K562 (cell line): ENCODE measurements around the gene IQCE. TPM values are rescaled to one million over a fixed set of nuclear protein-coding genes. Genes with fewer than 3 reads are reported as not detected.

Source experiments
- ATAC-seq: fragments of 200-7000 bp; cut with Tn5 transposase; 3 replicates; pipeline ENCODE4 v1.9.1; 2020; ENCODE audit warnings: moderate library complexity
- BruUV-seq: library from RNA; stranded (reverse); fragments of 400-500 nt; replicated peaks from 2 replicates; lab custom pipeline; 2021; lab: Mats Ljungman, UMichigan
- CTCF ChIA-PET: fragments of 300-600 bp; formaldehyde crosslinking; extraction: SDS; loops from one replicate; lab custom pipeline; 2021; ENCODE audit warnings: low intra/inter-chr PET ratio; lab: Yijun Ruan, JAX
- POLR2A ChIA-PET: fragments of 300-600, 350-650 bp; sonication (Branson Sonifier 250); formaldehyde crosslinking; extraction: SDS; loops from one replicate; lab custom pipeline; 2021; ENCODE audit warnings: antibody characterized with exemption, inconsistent platforms; lab: Yijun Ruan, JAX
- DNase-seq, 4 experiments: peaks; one replicate each; pipeline versions ENCODE4 v3.0.0 to v3.0.0-alpha.2; 2011 to 2018; ENCODE audit warnings: low spot score in 3 of 4, mixed read lengths in 3 of 4; ENCODE audit errors: extremely low read depth in 1 of 4
- FAIRE-seq: peaks from 2 replicates; lab custom pipeline; 2011; peaks lifted over from hg19 to GRCh38; lab: Jason Lieb, UNC
- H2AFZ ChIP-seq: 2 replicates; pipeline ENCODE4 v1.6.0; 2011; ENCODE audit warnings: low read depth, low read length, control low read depth, inconsistent platforms
- H3K27ac ChIP-seq: fragments of 200-600 bp; 3 replicates; pipeline ENCODE4 v1.8.0; 2011; ENCODE audit warnings: low read depth, mild to moderate bottlenecking, control low read depth, inconsistent platforms, low read length, moderate library complexity, mixed read lengths; ENCODE audit errors: extremely low read depth
- H3K27me3 ChIP-seq, 2 experiments: fragments of 300-600 bp in 1 of 2; 2 replicates in 1 of 2; 3 replicates in 1 of 2; pipeline versions ENCODE4 v1.6.0 to v1.8.0; 2011; ENCODE audit warnings: inconsistent platforms in 2 of 2, low read length in 2 of 2, mild to moderate bottlenecking in 1 of 2, mixed read lengths in 1 of 2, moderate library complexity in 1 of 2; ENCODE audit not compliant: control insufficient read depth in 2 of 2, insufficient read depth in 2 of 2
- H3K36me3 ChIP-seq: fragments of 300-600 bp; 3 replicates; pipeline ENCODE4 v1.8.0; 2011; ENCODE audit warnings: mild to moderate bottlenecking, low read length, inconsistent platforms; ENCODE audit not compliant: control insufficient read depth, insufficient read depth
- H3K4me1 ChIP-seq, 2 experiments: fragments of 200-600 bp in 1 of 2; replicated peaks in 1 of 2; 2 replicates in 1 of 2; 3 replicates in 1 of 2; pipeline versions ENCODE4 v1.5.1 to v1.8.0; 2011; ENCODE audit warnings: inconsistent platforms in 2 of 2, low read length in 2 of 2, mild to moderate bottlenecking in 1 of 2, mixed read lengths in 1 of 2, moderate library complexity in 1 of 2; ENCODE audit not compliant: control insufficient read depth in 2 of 2, insufficient read depth in 2 of 2
- H3K4me2 ChIP-seq: 2 replicates; pipeline ENCODE4 v1.6.1; 2011; ENCODE audit warnings: low read length, control low read depth, inconsistent platforms, mixed read lengths; ENCODE audit not compliant: insufficient read depth
- H3K4me3 ChIP-seq: fragments of 200-600 bp; sonication (generic), shearing (Covaris generic); 2 replicates; pipeline ENCODE4 v1.5.1; 2016; ENCODE audit warnings: control low read depth, inconsistent platforms
- H3K79me2 ChIP-seq: fragments of 200-600 bp; 3 replicates; pipeline ENCODE4 v1.8.0; 2011; ENCODE audit warnings: low read length, inconsistent platforms; ENCODE audit not compliant: control insufficient read depth, insufficient read depth
- H3K9ac ChIP-seq, 2 experiments: 2 replicates each; pipeline versions ENCODE4 v1.6.0 to v1.6.1; 2011; ENCODE audit warnings: low read depth in 2 of 2, low read length in 2 of 2, control low read depth in 1 of 2, inconsistent platforms in 1 of 2, mild to moderate bottlenecking in 1 of 2, mixed read lengths in 1 of 2; ENCODE audit not compliant: insufficient read depth in 1 of 2
- H3K9me1 ChIP-seq: one replicate; pipeline ENCODE4 v1.6.0; 2011; ENCODE audit warnings: inconsistent platforms, mild to moderate bottlenecking, low read length, moderate library complexity; ENCODE audit not compliant: control insufficient read depth, insufficient read depth
- H3K9me3 ChIP-seq: replicated peaks from 2 replicates; pipeline ENCODE4 v1.5.1; 2011; ENCODE audit warnings: low read depth, low read length, inconsistent platforms; ENCODE audit not compliant: control insufficient read depth, insufficient read depth
- H4K20me1 ChIP-seq: replicated peaks from 2 replicates; pipeline ENCODE4 v1.6.1; 2011; ENCODE audit warnings: low read length, inconsistent platforms, mixed read lengths; ENCODE audit not compliant: control insufficient read depth, insufficient read depth
- CTCF ChIP-seq, 3 experiments: IDR thresholded peaks in 2 of 3; conservative IDR thresholded peaks in 1 of 3; 2 replicates each; pipeline ENCODE4 v1.5.1; 2011 to 2012; ENCODE audit warnings: low read length in 3 of 3, mild to moderate bottlenecking in 3 of 3, control low read depth in 2 of 3, improper control_type of control experiment in 1 of 3, inconsistent platforms in 1 of 3, low read depth in 1 of 3, mixed read lengths in 1 of 3, moderate library complexity in 1 of 3; ENCODE audit not compliant: insufficient read depth in 2 of 3
- HMGN3 ChIP-seq: IDR thresholded peaks from 2 replicates; pipeline ENCODE4 v1.6.1; 2011; ENCODE audit warnings: borderline replicate concordance, low read depth, mild to moderate bottlenecking, mixed read lengths, low read length; ENCODE audit not compliant: insufficient read length; ENCODE audit errors: extremely low read depth
- KDM5B ChIP-seq: fragments of 200-600 bp; sonication (generic); IDR thresholded peaks from 2 replicates; pipeline ENCODE4 v1.6.1; 2012; ENCODE audit warnings: low read depth, mild to moderate bottlenecking, moderate library complexity, low read length, control low read depth, inconsistent platforms; ENCODE audit not compliant: insufficient replicate concordance
- SP1 ChIP-seq: sonication (generic); formaldehyde crosslinking; IDR thresholded peaks from 2 replicates; pipeline ENCODE4 v1.8.1; 2022; ENCODE audit warnings: mild to moderate bottlenecking, missing genetic modification reagents
- TFAP4 ChIP-seq: sonication (generic); formaldehyde crosslinking; IDR thresholded peaks from 2 replicates; pipeline ENCODE4 v1.8.0; 2022; ENCODE audit warnings: missing genetic modification reagents, mild to moderate bottlenecking, moderate library complexity, borderline replicate concordance
- TGIF2 ChIP-seq: sonication (generic); formaldehyde crosslinking; IDR thresholded peaks from 2 replicates; pipeline ENCODE4 v1.8.1; 2022; ENCODE audit warnings: mild to moderate bottlenecking, missing genetic modification reagents, moderate library complexity
- ZBTB33 ChIP-seq: sonication (generic); formaldehyde crosslinking; IDR thresholded peaks from 2 replicates; pipeline ENCODE4 v1.8.1; 2023; ENCODE audit warnings: mild to moderate bottlenecking, missing genetic modification reagents
- ZNF232 ChIP-seq: sonication (generic); formaldehyde crosslinking; IDR thresholded peaks from 2 replicates; pipeline ENCODE4 v1.8.0; 2022; ENCODE audit warnings: mild to moderate bottlenecking, missing genetic modification reagents
- WGBS: fragments of 100-300 bp; shearing (Covaris generic); methylation state at CpG from one replicate; pipeline ENCODE4 v1.1.6; 2016; ENCODE audit warnings: low coverage, mixed read lengths; ENCODE audit not compliant: insufficient coverage; ENCODE audit errors: missing lambda C conversion rate; 5-methylcytosine and 5-hydroxymethylcytosine counted together
- in situ Hi-C: fragments of 300-500 bp; cut with MboI; formaldehyde crosslinking; loops from 4 replicates; pipeline ENCODE4 v1.15.0; 2018; ENCODE audit warnings: inconsistent platforms, mixed read lengths
- intact Hi-C: fragments of 100-400 bp; cut with micrococcal nuclease; formaldehyde crosslinking; loops from 2 replicates; pipeline ENCODE4 v1.14.2; 2022
- polyA plus RNA-seq, 8 experiments: library from polyadenylated mRNA; depleted of rRNA in 4 of 8; stranded (reverse) in 5 of 8; unstranded in 3 of 8; fragments of >200 nt; fragmentation: Nextera tagmentation in 2 of 8; fragmentation: Illumina TruSeq in 1 of 8; extraction: Ambion mirVana in 2 of 8; extraction: Trizol in 1 of 8; gene quantifications; 2 replicates each; pipeline versions ENCODE4 v1.2.1 to v1.2.3, GENCODE V29; 2011 to 2014; ENCODE audit warnings: inconsistent platforms in 1 of 8, missing spikeins in 1 of 8
- total RNA-seq, 7 experiments: library from RNA; depleted of rRNA in 6 of 7; stranded (reverse); fragments of >200 nt in 6 of 7; fragmentation: Illumina TruSeq in 2 of 7; extraction: Trizol in 2 of 7; gene quantifications; 2 replicates each; pipeline versions ENCODE4 v1.2.1 to v1.2.3, GENCODE V29; 2011 to 2021; ENCODE audit warnings: low replicate concordance in 1 of 7

IQCE gene
- total and polyA plus RNA-seq, 9 of the 15 experiments (the other 6 are each of a cell fraction or from before 2014, with no cell fraction given) = 0.18 to 8.5 (median 4.2) TPM

- ChIA-PET CTCF (no interaction called here), POLR2A (interaction anchor here (0.7 to 1.2 kb wide), 2 partner anchors 12 kb away, joined by 3 read pairs; no protein-coding TSS in a partner anchor)
- Histone ChIP-seq H2AFZ (no peak overlapping the region), H3K9ac (peak overlapping the region in 1 of 2 experiments; percentile 61; a peak in 2 of 4 replicates), H3K9me3 (no peaks in the 10 kb centered on the region), H3K4me2 (no peak overlapping the region), H3K27me3 (peaks cover 0 to 30% of the 10 kb centered on the region in 2 experiments; a peak in 2 of 5 replicates), H3K36me3 (no peaks in the 10 kb centered on the region), H3K79me2 (no peaks in the 10 kb centered on the region), H3K4me1 (peaks cover 0 to 85% of the 10 kb centered on the region in 2 experiments), H3K9me1 (no peaks in the 10 kb centered on the region), H3K4me3 (peak overlapping the region; percentile 10; the same call in 1 of the 2 replicates), H4K20me1 (peaks cover 4% of the 10 kb centered on the region), H3K27ac (no peak overlapping the region)
- intact Hi-C loops (no loop called here), in situ Hi-C loops (no loop called here)
- peak; percentile 43 to 60 (median 56) for DNase-seq
- 20% methylated on average over 9 of the region's 37 CpGs for WGBS
- ATAC-seq = no peak
- peak; percentile 72 for FAIRE-seq
- no TSS peak for BruUV-seq
- TF ChIP-seq HMGN3 = no peak
- TF ChIP-seq ZNF232 (CRISPR knock-in tag) = 0 out of 2 replicates have a peak, but pooled peaks have one; percentile 22
- TF ChIP-seq TGIF2 (CRISPR knock-in tag) = no peak
- peak; percentile 64 for TF ChIP-seq TFAP4 (CRISPR knock-in tag)
- TF ChIP-seq SP1 (CRISPR knock-in tag) = peak; percentile 66; the same call in 1 of the 2 replicates
- TF ChIP-seq ZBTB33 (CRISPR knock-in tag) = 0 out of 2 replicates have a peak, but pooled peaks have one; percentile 34
- peak; percentile 14 for TF ChIP-seq KDM5B
- peak in 2 of 3 experiments; percentile 27 to 63; a peak in 4 of 6 replicates for TF ChIP-seq CTCF (IDR thresholded peaks at IDR 0.05 in 2 of 3, conservative IDR thresholded peaks at IDR 0.05 in 1 of 3; ENCODE audit: insufficient read depth in 2 of 3, low read depth in 1 of 3, low read length in 3 of 3)
These were observed 38.5 kb upstream of the IQCE start for GRCh38 chr7:2520131-2520760.
